ENCODE measurements around the gene KMO. TPM values are rescaled to one million over a fixed set of nuclear protein-coding genes. Genes with fewer than 3 reads are reported as not detected.

The KMO gene
- total RNA-seq, 3 donors from 2014 or later = 0.17 to 0.84 (median 0.82) TPM

- no peaks in the 10 kb centered on the region for H3K36me3 ChIP-seq (ENCODE audit: low read depth)
- no peak for TF ChIP-seq CTCF (IDR thresholded peaks at IDR 0.05)
- H3K9me3 ChIP-seq = no peaks in the 10 kb centered on the region
- intact Hi-C loops (cut with DNase I, micrococcal nuclease) = no loop called here
- no peak for DNase-seq
- no peak overlapping the region for H3K4me3 ChIP-seq
- H3K4me1 ChIP-seq (ENCODE audit: low read depth) = no peaks in the 10 kb centered on the region
- no peak for ATAC-seq
Observed at GRCh38 chr1:241527146-241527545, 5.0 kb upstream of the KMO start.

GRCh38 chr1:241531195-241532161 lies 700 bp upstream of the KMO start:
- no peaks in the 10 kb centered on the region for H3K9me3 ChIP-seq
- no peaks in the 10 kb centered on the region for H3K4me1 ChIP-seq (ENCODE audit: low read depth)
- intact Hi-C loops (cut with DNase I, micrococcal nuclease) = loop anchor here in 1 of 2 donors (10.0 kb wide), 1 partner anchor 83 kb away; no protein-coding TSS in a partner anchor
- peak; percentile 27 for TF ChIP-seq CTCF (IDR thresholded peaks at IDR 0.05)
- H3K36me3 ChIP-seq (ENCODE audit: low read depth) = no peaks in the 10 kb centered on the region
- H3K4me3 ChIP-seq = no peak overlapping the region
- ATAC-seq = peak; percentile 88
- no peak for DNase-seq

GRCh38 chr1:241532864-241533263 lies 686 bp downstream of the KMO start:
- ATAC-seq (peak; percentile 66), DNase-seq (peak in 2 of 3 donors; percentile 16 to 54)
- H3K36me3 ChIP-seq (ENCODE audit: low read depth) = no peaks in the 10 kb centered on the region
- no peaks in the 10 kb centered on the region for H3K9me3 ChIP-seq
- no peak overlapping the region for H3K4me3 ChIP-seq
- no peak for TF ChIP-seq CTCF (IDR thresholded peaks at IDR 0.05)
- intact Hi-C loops (cut with DNase I, micrococcal nuclease) = loop anchor here in 1 of 2 donors (10.0 kb wide), 1 partner anchor 82 kb away; no protein-coding TSS in a partner anchor
- H3K4me1 ChIP-seq (ENCODE audit: low read depth) = no peaks in the 10 kb centered on the region

GRCh38 chr1:241533326-241534115 lies 1.3 kb downstream of the KMO start:
- no peaks in the 10 kb centered on the region for H3K36me3 ChIP-seq (ENCODE audit: low read depth)
- H3K4me1 ChIP-seq (ENCODE audit: low read depth) = no peaks in the 10 kb centered on the region
- H3K4me3 ChIP-seq = no peak overlapping the region
- no peak for TF ChIP-seq CTCF (IDR thresholded peaks at IDR 0.05)
- intact Hi-C loops (cut with DNase I, micrococcal nuclease) = loop anchor here in 1 of 2 donors (10.0 kb wide), 1 partner anchor 81 kb away; no protein-coding TSS in a partner anchor
- H3K9me3 ChIP-seq = no peaks in the 10 kb centered on the region
- ATAC-seq = peak; percentile 38
- no peak for DNase-seq

- no peaks in the 10 kb centered on the region for H3K36me3 ChIP-seq (ENCODE audit: low read depth)
- no peaks in the 10 kb centered on the region for H3K4me1 ChIP-seq (ENCODE audit: low read depth)
- no peak overlapping the region for H3K4me3 ChIP-seq
- no peaks in the 10 kb centered on the region for H3K9me3 ChIP-seq
- TF ChIP-seq CTCF (IDR thresholded peaks at IDR 0.05) = no peak
- ATAC-seq (no peak), DNase-seq (no peak)
- intact Hi-C loops (cut with DNase I, micrococcal nuclease) = loop anchor here in 1 of 2 donors (10.0 kb wide), 1 partner anchor 78 kb away; no protein-coding TSS in a partner anchor
Observed at GRCh38 chr1:241536304-241536703, 4.1 kb downstream of the KMO start.

Measured in mucosa of descending colon (tissue), 3 donors.